Neural cell (in vitro differentiated cells): ENCODE data around the gene MMP24OS. TPM values are rescaled to one million over a fixed set of nuclear protein-coding genes. Genes with fewer than 3 reads are reported as not detected.
"Not testable (repeated sequence)": the region's sequence is repeated elsewhere in the genome, so short reads cannot be mapped to it uniquely, and the experiment has no call there.

Source experiments
- H2AFZ ChIP-seq: fragments of 200-600, 300-800 bp; sonication (generic), shearing (Covaris generic); 2 replicates; pipeline ENCODE4 v1.6.0; 2014; ENCODE audit warnings: low read depth, mild to moderate bottlenecking, antibody characterized with exemption, low read length, moderate library complexity
- H3F3A ChIP-seq: fragments of 200-600 bp; shearing (Covaris generic); 2 replicates; pipeline ENCODE4 v1.6.1; 2016; ENCODE audit warnings: mild to moderate bottlenecking, moderate library complexity, mixed read lengths, antibody characterized with exemption, low read length; ENCODE audit not compliant: insufficient read depth, poor library complexity, severe bottlenecking
- H3K27ac ChIP-seq: fragments of 200-600, 300-800 bp; sonication (generic), shearing (Covaris generic); 2 replicates; pipeline ENCODE4 v1.5.1; 2014; ENCODE audit warnings: mild to moderate bottlenecking, low read length, moderate library complexity
- H3K27me3 ChIP-seq: fragments of 300-800, 200-600 bp; sonication (generic), shearing (Covaris generic); 2 replicates; pipeline ENCODE4 v1.6.0; 2014; ENCODE audit warnings: mild to moderate bottlenecking, low read depth, low read length, moderate library complexity; ENCODE audit not compliant: insufficient read depth
- H3K36me3 ChIP-seq: fragments of 300-800, 200-600 bp; sonication (generic), shearing (Covaris generic); 2 replicates; pipeline ENCODE4 v1.5.1; 2014; ENCODE audit warnings: mild to moderate bottlenecking, antibody characterized with exemption, low read length, moderate library complexity; ENCODE audit not compliant: insufficient read depth
- H3K4me2 ChIP-seq: fragments of 300-800, 200-600 bp; sonication (generic), shearing (Covaris generic); 2 replicates; pipeline ENCODE4 v1.6.0; 2014; ENCODE audit warnings: mild to moderate bottlenecking, low read length
- H3K4me3 ChIP-seq: fragments of 300-800, 200-600 bp; sonication (generic), shearing (Covaris generic); 2 replicates; pipeline ENCODE4 v1.5.1; 2014; ENCODE audit warnings: mild to moderate bottlenecking, low read length, moderate library complexity
- H3K79me2 ChIP-seq: fragments of 200-600 bp; shearing (Covaris generic); replicated peaks from 2 replicates; pipeline ENCODE4 v1.6.0; 2014; ENCODE audit warnings: mild to moderate bottlenecking, low read length, moderate library complexity; ENCODE audit not compliant: insufficient read depth
- H3K9ac ChIP-seq: fragments of 300-800, 200-600 bp; sonication (generic), shearing (Covaris generic); 2 replicates; pipeline ENCODE4 v1.6.1; 2016; ENCODE audit warnings: mild to moderate bottlenecking, low read length, mixed read lengths
- H3K9me2 ChIP-seq: fragments of 200-600 bp; shearing (Covaris generic); 2 replicates; pipeline ENCODE4 v1.6.1; 2016; ENCODE audit warnings: mild to moderate bottlenecking, low read length, mixed read lengths; ENCODE audit not compliant: insufficient read depth
- H3K9me3 ChIP-seq: fragments of 200-600, 300-800 bp; sonication (generic), shearing (Covaris generic); 2 replicates; pipeline ENCODE4 v1.6.1; 2016; ENCODE audit warnings: mild to moderate bottlenecking, mixed run types, low read length, moderate library complexity, mixed read lengths
- H4K20me1 ChIP-seq: fragments of 200-600 bp; shearing (Covaris generic); 2 replicates; pipeline ENCODE4 v1.6.1; 2016; ENCODE audit warnings: mild to moderate bottlenecking, mixed run types; ENCODE audit not compliant: insufficient read depth
- CTCF ChIP-seq: fragments of 450-650 bp; IDR thresholded peaks from 2 replicates; pipeline ENCODE4 v1.5.1; 2014; ENCODE audit warnings: antibody characterized with exemption, mild to moderate bottlenecking, moderate library complexity; ENCODE audit not compliant: poor library complexity, severe bottlenecking
- EP300 ChIP-seq: fragments of 450-650 bp; conservative IDR thresholded peaks from 2 replicates; pipeline ENCODE4 v1.6.1; 2014; ENCODE audit warnings: antibody characterized with exemption, mild to moderate bottlenecking, moderate library complexity; ENCODE audit not compliant: poor library complexity, severe bottlenecking
- EZH2 ChIP-seq: fragments of 200-600, 300-800 bp; shearing (Covaris generic), sonication (generic); IDR thresholded peaks from 2 replicates; pipeline ENCODE4 v1.6.1; 2014; ENCODE audit warnings: antibody characterized with exemption, low read length, borderline replicate concordance, mild to moderate bottlenecking; ENCODE audit not compliant: insufficient read depth, poor library complexity, severe bottlenecking
- MXI1 ChIP-seq: fragments of 450-650 bp; conservative IDR thresholded peaks from 2 replicates; pipeline ENCODE4 v1.6.1; 2014; ENCODE audit warnings: antibody characterized with exemption, mild to moderate bottlenecking; ENCODE audit not compliant: poor library complexity, severe bottlenecking
- POLR2AphosphoS5 ChIP-seq: IDR thresholded peaks from 2 replicates; pipeline ENCODE4 v1.6.1; 2012
- RAD21 ChIP-seq: fragments of 450-650 bp; conservative IDR thresholded peaks from 2 replicates; pipeline ENCODE4 v1.6.1; 2014; ENCODE audit warnings: antibody characterized with exemption, mild to moderate bottlenecking, moderate library complexity
- REST ChIP-seq: IDR thresholded peaks from 2 replicates; pipeline ENCODE4 v1.6.1; 2012; ENCODE audit warnings: borderline replicate concordance
- SMC3 ChIP-seq: fragments of 450-650 bp; conservative IDR thresholded peaks from 2 replicates; pipeline ENCODE4 v1.6.1; 2014; ENCODE audit warnings: antibody characterized with exemption, mild to moderate bottlenecking, moderate library complexity; ENCODE audit not compliant: poor library complexity
- TAF1 ChIP-seq: IDR thresholded peaks from 2 replicates; pipeline ENCODE4 v1.6.1; 2012; ENCODE audit warnings: low read depth
- polyA plus RNA-seq: library from polyadenylated mRNA; depleted of rRNA; stranded (reverse); fragments of >200 nt; gene quantifications from 2 replicates; pipeline ENCODE4 v1.2.3, GENCODE V29; 2014

MMP24OS gene
- polyA plus RNA-seq, 1 donor from 2014 or later: 7.7 TPM

GRCh38 chr20:35262731-35263531, 15.0 kb downstream of the MMP24OS start:
- H3K9ac ChIP-seq, H3K36me3 ChIP-seq, H3K79me2 ChIP-seq, H3K27me3 ChIP-seq, H3K9me2 ChIP-seq, H3K4me2 ChIP-seq, H3K9me3 ChIP-seq, H3F3A ChIP-seq, H3K27ac ChIP-seq, H3K4me3 ChIP-seq, H2AFZ ChIP-seq, H4K20me1 ChIP-seq: not testable (repeated sequence)
- peak; percentile 19 for TF ChIP-seq REST

GRCh38 chr20:35262321-35262720, 15.6 kb downstream of the MMP24OS start:
- H4K20me1 ChIP-seq, H2AFZ ChIP-seq, H3F3A ChIP-seq, H3K27ac ChIP-seq, H3K9ac ChIP-seq, H3K4me2 ChIP-seq, H3K9me2 ChIP-seq, H3K36me3 ChIP-seq, H3K27me3 ChIP-seq, H3K9me3 ChIP-seq, H3K4me3 ChIP-seq, H3K79me2 ChIP-seq: not testable (repeated sequence)

GRCh38 chr20:35260426-35260825, 17.5 kb downstream of the MMP24OS start:
- Histone ChIP-seq H3K9ac (no peak overlapping the region), H3K36me3 (peaks cover 5% of the 10 kb centered on the region), H3K9me3 (no peaks in the 10 kb centered on the region), H3K9me2 (no peaks in the 10 kb centered on the region), H3F3A (no peaks in the 10 kb centered on the region), H3K79me2 (no peaks in the 10 kb centered on the region), H3K27ac (no peak overlapping the region), H3K4me2 (no peak overlapping the region), H2AFZ (no peak overlapping the region), H3K4me3 (no peak overlapping the region), H3K27me3 (no peaks in the 10 kb centered on the region), H4K20me1 (no peaks in the 10 kb centered on the region)
- no peak for TF ChIP-seq REST
- TF ChIP-seq POLR2AphosphoS5: no peak
- no peak for TF ChIP-seq CTCF
- TF ChIP-seq TAF1: no peak
- no peak for TF ChIP-seq RAD21
- no peak for TF ChIP-seq EZH2
- no peak for TF ChIP-seq EP300
- no peak for TF ChIP-seq MXI1
- TF ChIP-seq SMC3: no peak
